ENCODE data around the gene MIS18A. TPM values are rescaled to one million over a fixed set of nuclear protein-coding genes. Genes with fewer than 3 reads are reported as not detected.

The MIS18A gene
- total RNA-seq, 3 donors from 2014 or later: 6.6 to 16.3 (median 6.9) TPM

DNA sequence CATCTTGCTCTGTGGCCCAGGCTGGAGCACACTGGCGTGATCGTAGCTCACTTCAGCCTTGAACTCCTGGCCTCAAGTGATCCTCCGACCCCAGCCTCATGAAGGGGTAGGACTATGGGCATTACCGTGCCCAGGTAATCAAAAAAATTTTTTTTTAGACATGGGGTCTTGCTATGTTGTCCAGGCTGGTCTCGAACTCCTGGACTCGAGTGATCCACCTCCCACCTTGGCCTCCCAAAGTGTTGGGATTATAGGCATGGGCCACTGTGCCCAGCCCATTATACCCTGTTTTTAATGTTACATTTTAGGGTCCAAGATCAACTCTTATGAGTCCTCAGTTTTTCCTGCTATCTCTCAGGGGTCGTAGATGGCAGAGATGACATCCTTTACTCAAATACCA is 26.1 kb upstream of the MIS18A start:
- H3K36me3 ChIP-seq (ENCODE audit: low read depth): no peaks in the 10 kb centered on the region
- no peak for DNase-seq
- intact Hi-C loops (cut with DNase I, micrococcal nuclease): no loop called here
- TF ChIP-seq, protein P1, sequence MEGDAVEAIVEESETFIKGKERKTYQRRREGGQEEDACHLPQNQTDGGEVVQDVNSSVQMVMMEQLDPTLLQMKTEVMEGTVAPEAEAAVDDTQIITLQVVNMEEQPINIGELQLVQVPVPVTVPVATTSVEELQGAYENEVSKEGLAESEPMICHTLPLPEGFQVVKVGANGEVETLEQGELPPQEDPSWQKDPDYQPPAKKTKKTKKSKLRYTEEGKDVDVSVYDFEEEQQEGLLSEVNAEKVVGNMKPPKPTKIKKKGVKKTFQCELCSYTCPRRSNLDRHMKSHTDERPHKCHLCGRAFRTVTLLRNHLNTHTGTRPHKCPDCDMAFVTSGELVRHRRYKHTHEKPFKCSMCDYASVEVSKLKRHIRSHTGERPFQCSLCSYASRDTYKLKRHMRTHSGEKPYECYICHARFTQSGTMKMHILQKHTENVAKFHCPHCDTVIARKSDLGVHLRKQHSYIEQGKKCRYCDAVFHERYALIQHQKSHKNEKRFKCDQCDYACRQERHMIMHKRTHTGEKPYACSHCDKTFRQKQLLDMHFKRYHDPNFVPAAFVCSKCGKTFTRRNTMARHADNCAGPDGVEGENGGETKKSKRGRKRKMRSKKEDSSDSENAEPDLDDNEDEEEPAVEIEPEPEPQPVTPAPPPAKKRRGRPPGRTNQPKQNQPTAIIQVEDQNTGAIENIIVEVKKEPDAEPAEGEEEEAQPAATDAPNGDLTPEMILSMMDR (IDR thresholded peaks at IDR 0.05): no peak
- no peak for ATAC-seq
- no peak overlapping the region for H3K4me3 ChIP-seq
- no peaks in the 10 kb centered on the region for H3K4me1 ChIP-seq (ENCODE audit: low read depth)
- H3K9me3 ChIP-seq: no peaks in the 10 kb centered on the region

DNA sequence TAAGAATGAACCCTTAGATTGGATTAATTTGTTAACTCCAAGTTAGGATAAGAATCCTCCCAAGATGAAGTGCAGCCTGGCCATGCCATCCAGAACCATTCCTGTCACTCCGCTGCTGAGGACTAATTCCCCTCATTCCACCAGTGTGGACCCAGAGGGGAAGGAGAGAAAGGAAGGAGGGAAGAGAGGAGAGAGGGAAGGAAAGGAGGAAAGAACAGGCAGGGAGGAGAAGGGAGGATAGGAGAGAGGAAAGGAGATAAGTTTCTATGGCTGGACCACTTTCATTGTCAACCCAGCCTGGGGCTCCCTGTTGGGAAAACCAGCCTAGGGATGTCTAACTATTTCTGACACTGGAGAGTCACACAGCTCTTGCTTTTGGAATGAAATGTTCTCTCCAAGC is 24.5 kb upstream of the MIS18A start:
- ATAC-seq (no peak), DNase-seq (no peak)
- Histone ChIP-seq H3K4me1 (ENCODE audit: low read depth) (no peaks in the 10 kb centered on the region), H3K4me3 (no peak overlapping the region), H3K9me3 (no peaks in the 10 kb centered on the region), H3K36me3 (ENCODE audit: low read depth) (no peaks in the 10 kb centered on the region)
- intact Hi-C loops (cut with DNase I, micrococcal nuclease): no loop called here
- TF ChIP-seq, protein P1 (IDR thresholded peaks at IDR 0.05): no peak

- H3K4me1 ChIP-seq (ENCODE audit: low read depth): no peaks in the 10 kb centered on the region
- H3K4me3 ChIP-seq: no peak overlapping the region
- intact Hi-C loops (cut with DNase I, micrococcal nuclease): no loop called here
- TF ChIP-seq, protein P1 (IDR thresholded peaks at IDR 0.05): no peak
- H3K36me3 ChIP-seq (ENCODE audit: low read depth): no peaks in the 10 kb centered on the region
- no peaks in the 10 kb centered on the region for H3K9me3 ChIP-seq
- DNase-seq (no peak), ATAC-seq (no peak)
Measured at GRCh38 chr21:32302560-32302959, 23.7 kb upstream of the MIS18A start.

DNA sequence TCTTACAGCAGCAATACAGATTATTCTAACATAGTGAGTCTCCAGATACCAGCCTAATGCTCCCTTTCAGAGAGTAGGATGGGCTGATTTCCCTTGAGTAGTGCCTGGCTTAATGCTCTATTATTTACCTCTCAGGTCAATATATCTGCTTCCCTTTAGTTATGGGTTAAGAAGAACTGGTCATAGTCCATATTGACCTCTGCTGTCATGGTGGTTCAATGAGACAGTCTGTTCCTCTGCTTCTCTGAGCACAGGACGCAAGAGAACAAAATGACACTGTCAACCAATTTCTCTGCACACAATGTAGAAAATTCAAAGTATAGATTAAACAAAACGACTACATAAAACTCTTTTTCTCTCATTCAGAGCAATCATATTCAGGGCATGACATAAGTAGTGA is 22.7 kb upstream of the MIS18A start:
- Histone ChIP-seq H3K9me3 (no peaks in the 10 kb centered on the region), H3K4me3 (no peak overlapping the region), H3K4me1 (ENCODE audit: low read depth) (no peaks in the 10 kb centered on the region), H3K36me3 (ENCODE audit: low read depth) (no peaks in the 10 kb centered on the region)
- TF ChIP-seq, protein P1 (IDR thresholded peaks at IDR 0.05): no peak
- intact Hi-C loops (cut with DNase I, micrococcal nuclease): no loop called here
- DNase-seq (no peak), ATAC-seq (no peak)

GRCh38 chr21:32300117-32300681 is 21.4 kb upstream of the MIS18A start:
- ATAC-seq (no peak), DNase-seq (no peak)
- TF ChIP-seq, protein P1 (IDR thresholded peaks at IDR 0.05): no peak
- H3K36me3 ChIP-seq (ENCODE audit: low read depth): no peaks in the 10 kb centered on the region
- H3K9me3 ChIP-seq: no peaks in the 10 kb centered on the region
- no peaks in the 10 kb centered on the region for H3K4me1 ChIP-seq (ENCODE audit: low read depth)
- no peak overlapping the region for H3K4me3 ChIP-seq
- intact Hi-C loops (cut with DNase I, micrococcal nuclease): no loop called here

DNA sequence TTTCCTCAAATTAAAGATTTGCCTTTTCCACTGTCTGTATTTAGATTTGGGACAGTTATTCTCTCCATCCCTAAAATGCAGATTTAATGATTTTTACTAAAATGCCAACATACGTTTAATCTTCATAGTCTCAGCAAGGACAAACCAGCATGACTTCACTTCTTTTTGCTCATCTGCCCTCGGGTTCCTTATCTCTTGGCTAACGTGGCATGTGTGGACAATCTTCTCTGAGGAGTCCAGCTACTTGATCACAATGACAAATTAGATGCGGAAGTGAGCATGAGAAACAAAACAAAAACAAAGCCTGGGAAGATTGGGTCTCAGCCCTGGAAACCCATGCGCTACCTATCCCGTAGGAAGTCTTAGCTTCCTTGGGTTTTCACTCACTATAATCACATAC is 20.8 kb upstream of the MIS18A start:
- DNase-seq (no peak), ATAC-seq (no peak)
- no peaks in the 10 kb centered on the region for H3K4me1 ChIP-seq (ENCODE audit: low read depth)
- TF ChIP-seq, protein P1 (IDR thresholded peaks at IDR 0.05): no peak
- intact Hi-C loops (cut with DNase I, micrococcal nuclease): no loop called here
- no peak overlapping the region for H3K4me3 ChIP-seq
- no peaks in the 10 kb centered on the region for H3K9me3 ChIP-seq
- no peaks in the 10 kb centered on the region for H3K36me3 ChIP-seq (ENCODE audit: low read depth)
